IMR-90 (cell line): ENCODE data around the gene ZNF214. TPM values are rescaled to one million over a fixed set of nuclear protein-coding genes. Genes with fewer than 3 reads are reported as not detected.

ENCODE experiments used
- ATAC-seq: fragments of 200-7000 bp; cut with Tn5 transposase; 2 replicates; pipeline ENCODE4 v1.9.1; 2020; ENCODE audit warnings: low read depth, mild to moderate bottlenecking, moderate library complexity
- BruUV-seq: library from RNA; stranded (reverse); fragments of 400-500 nt; replicated peaks from 2 replicates; lab custom pipeline; 2021; lab: Mats Ljungman, UMichigan
- CTCF ChIA-PET: fragments of 300-600 bp; formaldehyde crosslinking; extraction: SDS; loops from one replicate; lab custom pipeline; 2021; ENCODE audit warnings: antibody characterized with exemption; lab: Yijun Ruan, JAX
- POLR2A ChIA-PET: fragments of 300-600 bp; sonication (Branson Sonifier 250); formaldehyde crosslinking; loops from one replicate; lab custom pipeline; 2022; ENCODE audit warnings: antibody characterized with exemption; ENCODE audit not compliant: unreplicated experiment; lab: Charles Lee
- DNase-seq: peaks from one replicate; pipeline ENCODE4 v3.0.0; 2013
- H2AFZ ChIP-seq: replicated peaks from 2 replicates; pipeline ENCODE3; 2013; ENCODE audit warnings: low read length, mild to moderate bottlenecking; ENCODE audit not compliant: poor library complexity
- H2AK5ac ChIP-seq: 2 replicates; pipeline ENCODE4 v1.6.1; 2013; ENCODE audit warnings: low read depth, low read length, inconsistent platforms
- H2AK9ac ChIP-seq: replicated peaks from 2 replicates; pipeline ENCODE3; 2013; ENCODE audit warnings: mild to moderate bottlenecking, low read depth, low read length, moderate library complexity; ENCODE audit not compliant: poor library complexity
- H2BK120ac ChIP-seq: 2 replicates; pipeline ENCODE4 v1.6.1; 2013; ENCODE audit warnings: low read depth, low read length, inconsistent platforms
- H2BK15ac ChIP-seq: 3 replicates; pipeline ENCODE4 v1.6.1; 2013; ENCODE audit warnings: low read depth, low read length, inconsistent platforms
- H2BK20ac ChIP-seq: 2 replicates; pipeline ENCODE4 v1.6.1; 2013; ENCODE audit warnings: low read depth, mild to moderate bottlenecking, inconsistent platforms, low read length, moderate library complexity
- H2BK5ac ChIP-seq: 2 replicates; pipeline ENCODE4 v1.6.1; 2013; ENCODE audit warnings: mild to moderate bottlenecking, low read depth, low read length, inconsistent platforms; ENCODE audit not compliant: poor library complexity, severe bottlenecking
- H3K14ac ChIP-seq: replicated peaks from 2 replicates; pipeline ENCODE4 v1.6.1; 2013; ENCODE audit warnings: low read depth, low read length, inconsistent platforms
- H3K18ac ChIP-seq: 2 replicates; pipeline ENCODE4 v1.6.1; 2013; ENCODE audit warnings: low read depth, low read length, control low read depth
- H3K23ac ChIP-seq: 2 replicates; pipeline ENCODE4 v1.6.1; 2013; ENCODE audit warnings: low read depth, low read length, inconsistent platforms
- H3K27ac ChIP-seq: 2 replicates; pipeline ENCODE4 v1.5.1; 2013; ENCODE audit warnings: mild to moderate bottlenecking, control low read depth, low read length; ENCODE audit not compliant: insufficient read depth
- H3K27me3 ChIP-seq: 2 replicates; pipeline ENCODE4 v1.6.1; 2013; ENCODE audit warnings: low read length; ENCODE audit not compliant: control insufficient read depth, insufficient read depth
- H3K36me3 ChIP-seq: 2 replicates; pipeline ENCODE4 v1.6.1; 2013; ENCODE audit warnings: low read length, mixed read lengths; ENCODE audit not compliant: control insufficient read depth, insufficient read depth
- H3K4ac ChIP-seq: 2 replicates; pipeline ENCODE4 v1.6.1; 2013; ENCODE audit warnings: low read depth, low read length, inconsistent platforms
- H3K4me1 ChIP-seq: 2 replicates; pipeline ENCODE4 v1.6.1; 2013; ENCODE audit warnings: low read length, mixed read lengths; ENCODE audit not compliant: control insufficient read depth, insufficient read depth
- H3K4me2 ChIP-seq: 2 replicates; pipeline ENCODE4 v1.6.1; 2013; ENCODE audit warnings: low read depth, mild to moderate bottlenecking, control low read depth, low read length, moderate library complexity
- H3K4me3 ChIP-seq: 2 replicates; pipeline ENCODE4 v1.5.1; 2013; ENCODE audit warnings: low read depth, mild to moderate bottlenecking, control low read depth, low read length, moderate library complexity; ENCODE audit not compliant: insufficient read depth
- H3K56ac ChIP-seq: 2 replicates; pipeline ENCODE4 v1.6.1; 2013; ENCODE audit warnings: low read length, inconsistent platforms; ENCODE audit not compliant: insufficient read depth; ENCODE audit errors: extremely low read depth
- H3K79me1 ChIP-seq, 2 experiments: 2 replicates each; pipeline ENCODE4 v1.6.1; 2013; ENCODE audit warnings: low read length in 2 of 2, inconsistent platforms in 1 of 2, low read depth in 1 of 2
- H3K9ac ChIP-seq: 2 replicates; pipeline ENCODE4 v1.6.1; 2013; ENCODE audit warnings: low read depth, low read length, control low read depth
- H3K9me1 ChIP-seq: 2 replicates; pipeline ENCODE4 v1.6.1; 2013; ENCODE audit warnings: low read length, inconsistent platforms; ENCODE audit not compliant: insufficient read depth
- H3K9me3 ChIP-seq: 2 replicates; pipeline ENCODE4 v1.6.1; 2013; ENCODE audit warnings: low read length; ENCODE audit not compliant: control insufficient read depth, insufficient read depth
- H4K20me1 ChIP-seq: 2 replicates; pipeline ENCODE4 v1.6.1; 2013; ENCODE audit warnings: low read length, inconsistent platforms; ENCODE audit not compliant: insufficient read depth
- H4K5ac ChIP-seq: 2 replicates; pipeline ENCODE4 v1.6.1; 2013; ENCODE audit warnings: mild to moderate bottlenecking, low read depth, low read length, control low read depth
- H4K8ac ChIP-seq, 2 experiments: 2 replicates each; pipeline ENCODE4 v1.6.1; 2013; ENCODE audit warnings: low read depth in 2 of 2, low read length in 2 of 2, control low read depth in 1 of 2, inconsistent platforms in 1 of 2
- H4K91ac ChIP-seq: 2 replicates; pipeline ENCODE4 v1.6.1; 2013; ENCODE audit warnings: low read depth, low read length, inconsistent platforms; ENCODE audit not compliant: insufficient read depth
- MAFK ChIP-seq: IDR thresholded peaks from 2 replicates; pipeline ENCODE4 v1.6.1; 2012; ENCODE audit warnings: low read depth, low read length, improper control_type of control experiment
- MAZ ChIP-seq: IDR thresholded peaks from 2 replicates; pipeline ENCODE4 v1.6.1; 2012; ENCODE audit warnings: low read depth, mild to moderate bottlenecking, low read length, improper control_type of control experiment, moderate library complexity, borderline replicate concordance
- MXI1 ChIP-seq: IDR thresholded peaks from 2 replicates; pipeline ENCODE4 v1.6.1; 2012; ENCODE audit warnings: low read depth, mild to moderate bottlenecking, low read length, moderate library complexity, borderline replicate concordance
- SMC3 ChIP-seq: fragments of 150-350 bp; IDR thresholded peaks from 2 replicates; pipeline ENCODE4 v1.6.1; 2016; ENCODE audit warnings: low read depth, mild to moderate bottlenecking, antibody characterized with exemption, low read length, moderate library complexity
- WGBS, 2 experiments: methylation state at CpG; one replicate each; pipeline versions ENCODE4 v1.1.5 to v1.1.7; 2013; ENCODE audit warnings: missing lambda C conversion rate in 2 of 2; ENCODE audit not compliant: insufficient read length in 1 of 2; ENCODE audit errors: extremely low coverage in 2 of 2; 5-methylcytosine and 5-hydroxymethylcytosine counted together
- dilution Hi-C: fragments of 300-500 bp; cut with HindIII; formaldehyde crosslinking; loops from one replicate; pipeline ENCODE4 v1.14.3; 2018; ENCODE audit warnings: low sequenced_read_pairs; ENCODE audit not compliant: unreplicated experiment
- in situ Hi-C: fragments of 300-500 bp; cut with MboI; formaldehyde crosslinking; loops from 3 replicates; pipeline ENCODE4 v1.14.3; 2019; ENCODE audit warnings: low sequenced_read_pairs, inconsistent platforms, mixed read lengths
- intact Hi-C: fragments of 100-400 bp; cut with micrococcal nuclease; formaldehyde crosslinking; loops from 2 replicates; pipeline ENCODE4 v1.10.0; 2022
- polyA plus RNA-seq, 3 experiments: library from polyadenylated mRNA; depleted of rRNA; stranded (reverse); fragments of >200 nt; gene quantifications; 2 replicates each; pipeline ENCODE4 v1.2.3, GENCODE V29; 2012; ENCODE audit warnings: low replicate concordance in 1 of 3
- total RNA-seq: library from RNA; depleted of rRNA; stranded (reverse); fragments of >200 nt; gene quantifications from 2 replicates; pipeline ENCODE4 v1.2.3, GENCODE V29; 2012

The ZNF214 gene
- total and polyA plus RNA-seq, 2 of the 4 experiments (the other 2 are of a cell fraction), result 0.82 to 2.5 TPM

GRCh38 chr11:6962673-6963072 lies 57.5 kb downstream of the ZNF214 start:
- Histone ChIP-seq H2BK15ac (no peak overlapping the region), H4K91ac (no peak overlapping the region), H3K4me1 (no peaks in the 10 kb centered on the region), H3K9me1 (no peaks in the 10 kb centered on the region), H4K20me1 (no peaks in the 10 kb centered on the region), H3K27me3 (no peaks in the 10 kb centered on the region), H2AK5ac (no peak overlapping the region), H3K14ac (no peak overlapping the region), H2BK20ac (no peak overlapping the region), H3K4me3 (no peak overlapping the region), H3K56ac (no peak overlapping the region), H3K4me2 (no peak overlapping the region), H3K23ac (no peak overlapping the region), H3K36me3 (0 out of 2 replicates have a peak, but pooled peaks cover 1% of the 10 kb centered on the region), H3K9me3 (no peaks in the 10 kb centered on the region), H2AFZ (no peak overlapping the region), H3K4ac (no peak overlapping the region), H4K5ac (no peak overlapping the region), H3K9ac (no peak overlapping the region), H2BK5ac (no peak overlapping the region), H2AK9ac (no peak overlapping the region), H3K79me1 (no peaks in the 10 kb centered on the region), H3K18ac (no peak overlapping the region), H4K8ac (no peak overlapping the region), H2BK120ac (no peak overlapping the region), H3K27ac (no peak overlapping the region)
- DNase-seq (no peak), ATAC-seq (no peak)
- no TSS peak for BruUV-seq
- ChIA-PET POLR2A (no interaction called here), CTCF (no interaction called here)
- in situ Hi-C loops (no loop called here), dilution Hi-C loops (no loop called here), intact Hi-C loops (no loop called here)
- TF ChIP-seq MAZ (no peak), MXI1 (no peak), SMC3 (no peak), MAFK (no peak)
- no CpG with 5 or more reads among the region's 1 CpG for WGBS, 2 experiments
